ENCODE results near the gene WAC. TPM values are rescaled to one million over a fixed set of nuclear protein-coding genes. Genes with fewer than 3 reads are reported as not detected.
A peak's percentile ranks its signal among the peaks of the same experiment; 100 is the strongest.

Gene WAC
- total and polyA plus RNA-seq, 2 of the 13 experiments (the other 11 are each of a cell fraction or from before 2014, with no cell fraction given), result 69.1 to 96.2 TPM

DNA sequence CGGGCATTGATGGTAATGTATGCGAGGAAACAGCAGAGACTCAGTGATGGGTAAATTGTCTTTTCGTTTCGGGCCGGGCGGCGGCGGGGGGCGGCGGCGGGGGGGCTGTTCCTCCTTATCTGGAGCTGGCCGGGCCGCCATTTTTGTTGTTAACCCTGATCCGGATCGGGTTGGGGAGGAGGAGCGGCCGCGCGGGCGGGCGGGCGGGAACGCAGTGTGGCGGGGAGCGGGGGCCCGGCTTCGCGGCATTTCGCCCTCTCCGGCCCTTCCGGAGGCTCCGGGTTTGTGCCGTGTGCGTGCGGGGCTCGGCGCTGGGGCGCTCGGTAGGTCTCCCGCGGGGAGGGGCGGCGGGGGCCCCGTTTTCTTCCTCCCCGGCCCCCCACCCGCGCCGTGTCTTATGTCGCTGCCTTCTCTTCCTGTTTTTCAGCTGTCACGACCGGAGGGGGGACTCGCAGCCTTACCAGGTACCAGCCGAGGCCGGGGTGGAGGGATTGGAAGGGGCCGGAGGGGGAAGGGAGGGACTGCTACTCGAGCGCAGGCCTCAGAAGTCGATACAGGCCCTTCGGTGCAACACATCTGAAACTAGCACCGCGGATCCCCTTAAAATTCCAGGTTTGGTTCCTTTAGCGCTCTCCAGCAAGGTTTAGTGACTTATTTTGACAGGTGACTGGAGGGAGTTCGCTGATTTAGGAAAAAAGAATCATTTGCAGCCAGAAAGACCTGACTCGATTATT lies 820 bp downstream of the WAC start (continued):
- TF ChIP-seq HMGXB3 (CRISPR knock-in tag; IDR thresholded peaks at IDR 0.05; ENCODE audit: borderline replicate concordance), result no peak
- TF ChIP-seq ZNF703 (CRISPR knock-in tag; IDR thresholded peaks at IDR 0.05; ENCODE audit: borderline replicate concordance), result no peak
- TF ChIP-seq KMT2A (CRISPR knock-in tag; IDR thresholded peaks at IDR 0.05), result peak; percentile 48
- TF ChIP-seq ETV6 (CRISPR knock-in tag; conservative IDR thresholded peaks at IDR 0.05), result no peak
- TF ChIP-seq GATAD2A (CRISPR knock-in tag; IDR thresholded peaks at IDR 0.05), result peak; percentile 28; the same call in 1 of the 2 replicates
- no peak for TF ChIP-seq HNF4G (IDR thresholded peaks at IDR 0.05; ENCODE audit: borderline replicate concordance, low read depth, low read length)
- no peak for TF ChIP-seq HNF4G (CRISPR knock-in tag; IDR thresholded peaks at IDR 0.05; ENCODE audit: borderline replicate concordance, low read depth)
- TF ChIP-seq ESRRA (CRISPR knock-in tag; IDR thresholded peaks at IDR 0.05; ENCODE audit: low read depth), result no peak
- no peak for TF ChIP-seq SALL2 (CRISPR knock-in tag; IDR thresholded peaks at IDR 0.05)
- no peak for TF ChIP-seq TBP (CRISPR knock-in tag; IDR thresholded peaks at IDR 0.05)
- TF ChIP-seq, protein P1, sequence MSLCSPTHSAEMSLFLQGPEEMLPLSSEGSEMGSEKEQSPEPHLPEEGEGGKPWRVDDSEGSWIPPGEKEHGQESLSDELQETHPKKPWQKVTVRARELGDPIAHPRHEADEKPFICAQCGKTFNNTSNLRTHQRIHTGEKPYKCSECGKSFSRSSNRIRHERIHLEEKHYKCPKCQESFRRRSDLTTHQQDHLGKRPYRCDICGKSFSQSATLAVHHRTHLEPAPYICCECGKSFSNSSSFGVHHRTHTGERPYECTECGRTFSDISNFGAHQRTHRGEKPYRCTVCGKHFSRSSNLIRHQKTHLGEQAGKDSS (CRISPR knock-in tag; IDR thresholded peaks at IDR 0.05; ENCODE audit: borderline replicate concordance, low read depth), result no peak
- no peak for TF ChIP-seq ZNF232 (CRISPR knock-in tag; IDR thresholded peaks at IDR 0.05; ENCODE audit: borderline replicate concordance)
- TF ChIP-seq, protein P2, sequence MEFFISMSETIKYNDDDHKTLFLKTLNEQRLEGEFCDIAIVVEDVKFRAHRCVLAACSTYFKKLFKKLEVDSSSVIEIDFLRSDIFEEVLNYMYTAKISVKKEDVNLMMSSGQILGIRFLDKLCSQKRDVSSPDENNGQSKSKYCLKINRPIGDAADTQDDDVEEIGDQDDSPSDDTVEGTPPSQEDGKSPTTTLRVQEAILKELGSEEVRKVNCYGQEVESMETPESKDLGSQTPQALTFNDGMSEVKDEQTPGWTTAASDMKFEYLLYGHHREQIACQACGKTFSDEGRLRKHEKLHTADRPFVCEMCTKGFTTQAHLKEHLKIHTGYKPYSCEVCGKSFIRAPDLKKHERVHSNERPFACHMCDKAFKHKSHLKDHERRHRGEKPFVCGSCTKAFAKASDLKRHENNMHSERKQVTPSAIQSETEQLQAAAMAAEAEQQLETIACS (CRISPR knock-in tag; IDR thresholded peaks at IDR 0.05), result no peak
- 0 out of 2 replicates have a peak, but pooled peaks have one; percentile 53 for TF ChIP-seq IRX3 (CRISPR knock-in tag; IDR thresholded peaks at IDR 0.05; ENCODE audit: borderline replicate concordance, low read depth)
- TF ChIP-seq NFIC (IDR thresholded peaks at IDR 0.05; ENCODE audit: low read length), result no peak
- TF ChIP-seq ZNF503 (CRISPR knock-in tag; IDR thresholded peaks at IDR 0.05), result peak; percentile 26; the same call in 1 of the 2 replicates
- no peak for TF ChIP-seq ERF (CRISPR knock-in tag; IDR thresholded peaks at IDR 0.05)
- TF ChIP-seq GATAD1 (CRISPR knock-in tag; IDR thresholded peaks at IDR 0.05), result no peak
- no peak for TF ChIP-seq MNT (IDR thresholded peaks at IDR 0.05)
- no peak for TF ChIP-seq ZBTB7A (CRISPR knock-in tag; IDR thresholded peaks at IDR 0.05)
